HG03439 (cell line): ENCODE results near the gene CGB2.
"Not testable (repeated sequence)": the region's sequence is repeated elsewhere in the genome, so short reads cannot be mapped to it uniquely, and the experiment has no call there.

Source experiments
- ATAC-seq: cut with Tn5 transposase; IDR thresholded peaks from one replicate; pipeline ENCODE4 v1.9.1; 2021; ENCODE audit warnings: mild to moderate bottlenecking, moderate library complexity; ENCODE audit not compliant: unreplicated experiment

Gene CGB2

GRCh38 chr19:49030323-49030722, 1.4 kb upstream of the CGB2 start:
- ATAC-seq = not testable (repeated sequence)

GRCh38 chr19:49036815-49037214, 5.1 kb downstream of the CGB2 start, which contains the start of gene CGB1:
CGB1 (minus strand) TSS chr19:49036895; CDS start chr19:49036711, 184 bp downstream.
- not testable (repeated sequence) for ATAC-seq

GRCh38 chr19:49038111-49038510, 6.4 kb downstream of the CGB2 start:
- not testable (repeated sequence) for ATAC-seq

GRCh38 chr19:49038557-49039276, 7.0 kb downstream of the CGB2 start:
- ATAC-seq = not testable (repeated sequence)

- not testable (repeated sequence) for ATAC-seq
Observed at GRCh38 chr19:49039736-49040135, 8.0 kb downstream of the CGB2 start.

GRCh38 chr19:49042177-49042576, 10.5 kb downstream of the CGB2 start:
- ATAC-seq = no peak

- ATAC-seq = not testable (repeated sequence)
Observed at GRCh38 chr19:49042666-49043065, 11.0 kb downstream of the CGB2 start.

GRCh38 chr19:49043548-49043947, 11.9 kb downstream of the CGB2 start, which contains the start of gene CGB5:
CGB5 (plus strand) TSS chr19:49043848; CDS start chr19:49044210, 362 bp downstream.
- ATAC-seq = not testable (repeated sequence)

- not testable (repeated sequence) for ATAC-seq
Observed at GRCh38 chr19:49049011-49049410, 17.3 kb downstream of the CGB2 start, which contains the start of gene CGB8. CGB8 (minus strand) TSS chr19:49049111; CDS start chr19:49048739, 372 bp downstream.

GRCh38 chr19:49049834-49050233, 18.1 kb downstream of the CGB2 start:
- not testable (repeated sequence) for ATAC-seq

GRCh38 chr19:49050376-49051033, 18.8 kb downstream of the CGB2 start:
- not testable (repeated sequence) for ATAC-seq

GRCh38 chr19:49056101-49056901, 24.6 kb downstream of the CGB2 start:
- ATAC-seq = no peak

- ATAC-seq = not testable (repeated sequence)
Observed at GRCh38 chr19:49056902-49057596, 25.4 kb downstream of the CGB2 start.

- no peak for ATAC-seq
Observed at GRCh38 chr19:49057636-49058234, 26.0 kb downstream of the CGB2 start, which contains the start of gene CGB7. CGB7 (minus strand) TSS chr19:49057749; CDS start chr19:49055375, 2,374 bp downstream.

- no peak for ATAC-seq
Observed at GRCh38 chr19:49058562-49058961, 26.9 kb downstream of the CGB2 start.

- no peak for ATAC-seq
Observed at GRCh38 chr19:49059053-49059452, 27.4 kb downstream of the CGB2 start.

- ATAC-seq = no peak
Observed at GRCh38 chr19:49061000-49061399, 29.3 kb downstream of the CGB2 start.

GRCh38 chr19:49061445-49061844, 29.8 kb downstream of the CGB2 start:
- ATAC-seq = no peak

- no peak for ATAC-seq
Observed at GRCh38 chr19:49064029-49064629, 32.4 kb downstream of the CGB2 start.
